HG02885 (cell line): ENCODE measurements around the gene CYB5D1.

ENCODE experiments used
- ATAC-seq: cut with Tn5 transposase; IDR thresholded peaks from one replicate; pipeline ENCODE4 v1.9.1; 2021; ENCODE audit warnings: mild to moderate bottlenecking; ENCODE audit not compliant: unreplicated experiment, poor library complexity

The CYB5D1 gene

GRCh38 chr17:7833011-7833794 lies 24.6 kb upstream of the CYB5D1 start:
- ATAC-seq: no peak

- ATAC-seq: peak; percentile 59
These were observed 23.8 kb upstream of the CYB5D1 start, which contains the start of gene KDM6B for GRCh38 chr17:7833795-7834541. Gene KDM6B, plus strand, starts transcription at chr17:7834217. Its CDS starts 11,338 bp downstream, at chr17:7845555.

- no peak for ATAC-seq
These were observed 23.3 kb upstream of the CYB5D1 start for GRCh38 chr17:7834542-7834956.

GRCh38 chr17:7834957-7835813 lies 22.6 kb upstream of the CYB5D1 start:
- peak; percentile 65 for ATAC-seq

GRCh38 chr17:7835814-7836595 lies 21.8 kb upstream of the CYB5D1 start:
- no peak for ATAC-seq

GRCh38 chr17:7836596-7837407 lies 21.0 kb upstream of the CYB5D1 start:
- no peak for ATAC-seq

- no peak for ATAC-seq
These were observed 20.3 kb upstream of the CYB5D1 start for GRCh38 chr17:7837408-7838088.

GRCh38 chr17:7838090-7839075 lies 19.4 kb upstream of the CYB5D1 start:
- ATAC-seq: no peak

GRCh38 chr17:7839190-7839875 lies 18.5 kb upstream of the CYB5D1 start:
- no peak for ATAC-seq

- no peak for ATAC-seq
These were observed 17.9 kb upstream of the CYB5D1 start for GRCh38 chr17:7839876-7840261.

GRCh38 chr17:7840441-7840840 lies 17.4 kb upstream of the CYB5D1 start:
- no peak for ATAC-seq

- no peak for ATAC-seq
These were observed 16.9 kb upstream of the CYB5D1 start for GRCh38 chr17:7840875-7841274.

- ATAC-seq: no peak
These were observed 16.3 kb upstream of the CYB5D1 start for GRCh38 chr17:7841396-7841914.

GRCh38 chr17:7841915-7842379 lies 15.9 kb upstream of the CYB5D1 start:
- ATAC-seq: peak; percentile 18

- peak; percentile 32 for ATAC-seq
These were observed 15.2 kb upstream of the CYB5D1 start for GRCh38 chr17:7842380-7843256.

- no peak for ATAC-seq
These were observed 14.6 kb upstream of the CYB5D1 start for GRCh38 chr17:7843257-7843535.
